Kidney epithelial cell (primary cell): ENCODE results near the gene TOPAZ1. TPM values are rescaled to one million over a fixed set of nuclear protein-coding genes. Genes with fewer than 3 reads are reported as not detected.
A peak's percentile ranks its signal among the peaks of the same experiment; 100 is the strongest.
"Not testable (repeated sequence)": the region's sequence is repeated elsewhere in the genome, so short reads cannot be mapped to it uniquely, and the experiment has no call there.

Source experiments
- DNase-seq: peaks from one replicate; pipeline ENCODE4 v3.0.0-alpha.2; 2010; ENCODE audit warnings: low read depth
- H3K27me3 ChIP-seq: 2 replicates; pipeline ENCODE4 v1.6.0; 2011; ENCODE audit warnings: low read length; ENCODE audit not compliant: control insufficient read depth, insufficient read depth
- H3K36me3 ChIP-seq: 2 replicates; pipeline ENCODE4 v1.5.1; 2011; ENCODE audit warnings: low read length; ENCODE audit not compliant: control insufficient read depth, insufficient read depth
- H3K4me3 ChIP-seq: 2 replicates; pipeline ENCODE4 v1.5.1; 2011; ENCODE audit warnings: low read depth, mild to moderate bottlenecking, control low read depth, low read length
- total RNA-seq: library from RNA; depleted of rRNA; stranded (reverse); fragments of >200 nt; gene quantifications from 2 replicates; pipeline ENCODE4 v1.2.3, GENCODE V29; 2015
- TF ChIP-seq, protein P1 (sequence below): IDR thresholded peaks from 2 replicates; pipeline ENCODE4 v1.5.1; 2011; ENCODE audit warnings: mild to moderate bottlenecking, moderate library complexity, low read length, control low read depth, inconsistent platforms; ENCODE audit not compliant: insufficient read depth, poor library complexity, severe bottlenecking

TOPAZ1 gene
- total RNA-seq, 1 donor from 2014 or later, result not detected

DNA sequence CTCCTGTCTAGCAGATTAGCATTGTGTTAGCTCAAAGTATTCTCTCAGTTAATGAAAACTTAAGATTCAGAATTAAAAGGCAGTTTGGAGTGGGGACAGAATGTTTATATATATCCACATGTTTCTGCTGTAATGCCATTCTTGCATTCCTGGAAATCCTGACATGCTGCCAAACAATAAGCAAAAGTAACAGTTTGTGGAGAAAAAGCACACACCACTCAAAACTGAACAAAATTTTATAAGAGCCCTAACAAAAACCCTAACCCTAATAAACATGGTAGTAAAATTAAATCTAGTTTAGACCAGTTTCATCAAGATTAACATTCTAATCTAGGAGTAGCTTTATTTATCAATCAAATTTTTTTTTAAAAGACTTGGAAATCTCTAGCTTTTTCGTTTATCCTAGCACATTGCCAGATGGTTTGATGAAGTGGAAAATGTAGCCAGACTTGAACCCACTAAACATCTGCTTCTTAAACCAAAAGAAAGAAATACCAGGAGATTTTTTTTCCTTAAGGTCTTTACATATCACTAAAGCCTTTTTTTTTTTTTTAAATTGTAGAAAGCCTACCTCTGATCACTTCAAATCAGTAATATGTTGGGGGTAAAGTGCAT lies 100.6 kb downstream of the TOPAZ1 start:
- H3K4me3 ChIP-seq, result no peak overlapping the region
- TF ChIP-seq, protein P1, sequence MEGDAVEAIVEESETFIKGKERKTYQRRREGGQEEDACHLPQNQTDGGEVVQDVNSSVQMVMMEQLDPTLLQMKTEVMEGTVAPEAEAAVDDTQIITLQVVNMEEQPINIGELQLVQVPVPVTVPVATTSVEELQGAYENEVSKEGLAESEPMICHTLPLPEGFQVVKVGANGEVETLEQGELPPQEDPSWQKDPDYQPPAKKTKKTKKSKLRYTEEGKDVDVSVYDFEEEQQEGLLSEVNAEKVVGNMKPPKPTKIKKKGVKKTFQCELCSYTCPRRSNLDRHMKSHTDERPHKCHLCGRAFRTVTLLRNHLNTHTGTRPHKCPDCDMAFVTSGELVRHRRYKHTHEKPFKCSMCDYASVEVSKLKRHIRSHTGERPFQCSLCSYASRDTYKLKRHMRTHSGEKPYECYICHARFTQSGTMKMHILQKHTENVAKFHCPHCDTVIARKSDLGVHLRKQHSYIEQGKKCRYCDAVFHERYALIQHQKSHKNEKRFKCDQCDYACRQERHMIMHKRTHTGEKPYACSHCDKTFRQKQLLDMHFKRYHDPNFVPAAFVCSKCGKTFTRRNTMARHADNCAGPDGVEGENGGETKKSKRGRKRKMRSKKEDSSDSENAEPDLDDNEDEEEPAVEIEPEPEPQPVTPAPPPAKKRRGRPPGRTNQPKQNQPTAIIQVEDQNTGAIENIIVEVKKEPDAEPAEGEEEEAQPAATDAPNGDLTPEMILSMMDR, result no peak
- peak; percentile 4 for DNase-seq

DNA sequence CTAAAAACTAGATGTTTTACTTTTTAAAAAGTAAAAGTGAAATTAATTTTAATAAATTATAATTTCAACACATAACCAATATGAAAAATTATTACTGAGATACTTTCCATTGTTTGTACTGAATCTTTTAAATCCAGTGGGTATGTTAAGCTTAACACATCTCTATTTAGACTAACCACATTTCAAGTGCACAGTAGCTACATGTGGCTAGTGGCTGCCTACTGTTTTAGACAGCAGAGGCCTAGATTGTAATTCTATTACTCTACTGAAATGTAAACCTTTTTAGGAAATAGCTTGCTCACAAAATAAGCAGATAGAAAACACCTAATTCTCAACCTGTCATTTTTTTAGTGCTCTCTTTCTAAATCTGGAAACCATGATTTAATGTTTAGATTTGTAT lies 101.7 kb downstream of the TOPAZ1 start:
- TF ChIP-seq, protein P1, result no peak
- no peak for DNase-seq
- Histone ChIP-seq H3K27me3 (no peaks in the 10 kb centered on the region), H3K4me3 (no peak overlapping the region), H3K36me3 (no peaks in the 10 kb centered on the region)

More for the DNA sequence above, 100.6 kb downstream of the TOPAZ1 start:
- H3K36me3 ChIP-seq, result no peaks in the 10 kb centered on the region
- H3K27me3 ChIP-seq, result no peaks in the 10 kb centered on the region

DNA sequence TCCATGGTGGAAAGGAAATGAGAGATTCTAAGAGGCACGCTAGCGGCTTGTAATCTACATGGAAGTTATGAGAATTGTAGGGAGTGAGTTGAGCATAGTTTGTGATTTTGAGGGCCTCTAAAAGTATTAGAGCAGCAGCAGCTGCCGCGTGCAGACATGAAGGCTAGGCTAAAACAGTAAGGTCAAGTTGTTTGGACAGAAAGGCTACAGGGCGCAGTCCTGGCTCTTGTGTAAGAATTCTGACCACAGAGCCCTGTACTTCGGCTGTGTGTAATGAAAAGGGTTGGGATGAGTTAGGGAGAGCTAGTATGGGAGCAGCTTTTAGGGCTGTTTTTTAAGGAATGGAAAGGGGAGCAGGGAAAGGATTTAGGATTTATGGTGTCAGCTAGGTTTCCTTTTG lies 104.9 kb downstream of the TOPAZ1 start:
- not testable (repeated sequence) for H3K36me3 ChIP-seq, DNase-seq, H3K27me3 ChIP-seq, H3K4me3 ChIP-seq

DNA sequence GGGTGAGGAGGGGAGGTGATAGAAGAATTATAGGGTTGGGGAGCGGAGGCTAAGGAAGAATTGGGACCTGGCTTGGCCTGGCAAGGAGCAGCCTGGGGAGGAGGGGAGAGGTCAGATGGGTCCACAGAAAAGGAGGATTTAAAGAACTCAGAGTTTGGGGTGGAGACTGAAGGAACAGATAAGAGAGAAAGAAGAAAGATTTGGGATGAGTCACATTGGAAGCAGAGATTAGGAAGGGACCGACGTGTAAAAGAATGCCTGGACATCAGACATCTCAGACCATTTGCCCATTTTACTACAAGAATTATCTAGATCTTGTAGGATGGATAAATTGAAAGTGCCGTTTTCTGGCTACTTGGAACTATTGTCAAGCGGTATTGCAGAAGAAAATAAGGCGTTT lies 107.3 kb downstream of the TOPAZ1 start:
- TF ChIP-seq, protein P1, result no peak
- no peak overlapping the region for H3K4me3 ChIP-seq
- DNase-seq, result no peak
- H3K36me3 ChIP-seq, result no peaks in the 10 kb centered on the region
- no peaks in the 10 kb centered on the region for H3K27me3 ChIP-seq

DNA sequence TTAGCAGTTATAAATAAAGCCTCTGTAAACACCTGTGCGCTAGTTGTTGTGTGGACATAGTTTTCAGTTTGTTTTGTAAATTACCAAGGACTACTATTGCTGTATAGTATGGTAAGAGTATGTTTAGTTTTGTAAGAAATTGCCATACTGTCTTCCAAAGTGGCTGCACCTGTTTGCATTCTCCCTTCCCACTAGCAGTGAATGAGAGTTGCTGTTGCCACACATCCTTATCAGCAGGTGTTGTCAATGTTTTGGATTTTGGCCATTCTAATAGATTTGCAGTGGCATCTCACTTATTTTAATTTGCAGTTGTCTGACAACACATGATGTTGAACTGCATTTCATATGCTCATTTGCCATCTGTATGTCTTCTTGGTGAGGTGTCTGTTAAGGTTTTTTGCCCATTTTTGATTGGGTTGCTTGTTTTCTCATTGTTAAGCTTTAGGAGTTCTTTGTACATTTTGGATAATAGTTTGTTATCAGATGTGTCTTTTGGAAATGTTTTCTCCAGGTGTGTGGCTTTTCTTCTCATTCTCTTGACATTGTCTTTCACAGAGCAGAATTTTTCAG lies 111.8 kb downstream of the TOPAZ1 start:
- no peak for DNase-seq
- Histone ChIP-seq H3K36me3 (no peaks in the 10 kb centered on the region), H3K4me3 (no peak overlapping the region), H3K27me3 (no peaks in the 10 kb centered on the region)
- TF ChIP-seq, protein P1, result no peak

DNA sequence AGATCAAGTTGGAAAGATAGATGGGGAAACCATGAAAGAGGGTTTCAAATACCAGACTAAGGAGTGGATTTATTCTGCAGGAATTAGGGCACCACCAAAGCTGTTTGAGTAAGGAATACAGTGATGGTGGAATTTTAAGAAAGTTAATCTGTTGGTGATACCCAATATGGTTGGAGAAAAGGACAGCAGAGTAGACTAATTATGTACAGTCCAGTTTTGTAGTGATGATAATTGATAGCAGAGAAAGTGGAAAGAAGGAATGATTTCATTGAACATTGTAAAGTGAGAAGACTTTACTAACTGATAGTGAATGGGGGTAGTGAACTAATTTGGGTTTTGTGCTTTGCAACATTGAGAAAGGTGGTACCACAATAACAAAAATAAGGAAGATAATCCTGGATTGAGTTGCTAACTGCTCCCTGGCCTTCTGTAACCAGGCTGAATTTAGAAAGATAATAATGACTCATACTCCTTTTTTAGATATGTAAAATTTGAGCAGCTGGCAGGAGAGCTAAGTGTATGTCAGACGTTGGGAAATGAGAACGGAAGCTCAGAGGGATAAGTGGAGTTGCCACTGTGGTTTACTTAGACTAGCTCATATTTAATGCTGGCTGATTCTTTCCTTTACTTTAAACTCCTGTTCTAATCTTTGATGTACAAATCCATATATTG lies 113.8 kb downstream of the TOPAZ1 start:
- Histone ChIP-seq H3K27me3 (no peaks in the 10 kb centered on the region), H3K4me3 (no peak overlapping the region), H3K36me3 (no peaks in the 10 kb centered on the region)
- TF ChIP-seq, protein P1, result no peak
- DNase-seq, result no peak
